ENCODE results near the gene ZFP2.

ZFP2 gene
- long read RNA-seq, partial matches to known transcripts, result 0 of 1 reads
- long read RNA-seq, other reads (novel, unspliced or antisense), result 1 of 1 reads

GRCh38 chr5:178895615-178896571 is at the start of gene ZFP2:
ZFP2 (plus strand) TSS chr5:178895913; CDS start chr5:178931314, 35,401 bp downstream.
- TF ChIP-seq GABPA (IDR thresholded peaks at IDR 0.05; ENCODE audit: low read depth) (no peak), POLR2AphosphoS5 (IDR thresholded peaks at IDR 0.05; ENCODE audit: low read depth) (no peak), CTCF (IDR thresholded peaks at IDR 0.05; ENCODE audit: insufficient read depth, low read length) (no peak), SPI1 (IDR thresholded peaks at IDR 0.05; ENCODE audit: borderline replicate concordance, low read depth) (no peak), REST (IDR thresholded peaks at IDR 0.05; ENCODE audit: insufficient replicate concordance, low read depth) (no peak)
- Histone ChIP-seq H3K27me3 (ENCODE audit: insufficient read depth, poor library complexity, severe bottlenecking) (no peaks in the 10 kb centered on the region), H3K27ac (replicated peaks) (no peak within 1 kb of the TSS), H3K4me3 (replicated peaks; ENCODE audit: insufficient read depth, low read length) (peak within 1 kb of the TSS; percentile 8; the same call in 1 of the 2 replicates)
- DNase-seq (ENCODE audit: low read depth in 1 of 2, low spot score in 1 of 2), result no peak

GRCh38 chr5:178849316-178849715 is 46.4 kb upstream of the ZFP2 start:
- no peak overlapping the region for H3K4me3 ChIP-seq (replicated peaks; ENCODE audit: insufficient read depth, low read length)
- DNase-seq (ENCODE audit: low read depth in 1 of 2, low spot score in 1 of 2), result no peak
- H3K27ac ChIP-seq (replicated peaks), result no peak overlapping the region
- H3K27me3 ChIP-seq (ENCODE audit: insufficient read depth, poor library complexity, severe bottlenecking), result no peaks in the 10 kb centered on the region
- TF ChIP-seq CTCF (IDR thresholded peaks at IDR 0.05; ENCODE audit: insufficient read depth, low read length) (no peak), GABPA (IDR thresholded peaks at IDR 0.05; ENCODE audit: low read depth) (no peak), SPI1 (IDR thresholded peaks at IDR 0.05; ENCODE audit: borderline replicate concordance, low read depth) (no peak), REST (IDR thresholded peaks at IDR 0.05; ENCODE audit: insufficient replicate concordance, low read depth) (no peak), POLR2AphosphoS5 (IDR thresholded peaks at IDR 0.05; ENCODE audit: low read depth) (no peak)

- Histone ChIP-seq H3K27ac (replicated peaks) (no peak overlapping the region), H3K27me3 (ENCODE audit: insufficient read depth, poor library complexity, severe bottlenecking) (no peaks in the 10 kb centered on the region), H3K4me3 (replicated peaks; ENCODE audit: insufficient read depth, low read length) (no peak overlapping the region)
- TF ChIP-seq CTCF (IDR thresholded peaks at IDR 0.05; ENCODE audit: insufficient read depth, low read length) (no peak), SPI1 (IDR thresholded peaks at IDR 0.05; ENCODE audit: borderline replicate concordance, low read depth) (no peak), POLR2AphosphoS5 (IDR thresholded peaks at IDR 0.05; ENCODE audit: low read depth) (no peak), GABPA (IDR thresholded peaks at IDR 0.05; ENCODE audit: low read depth) (no peak), REST (IDR thresholded peaks at IDR 0.05; ENCODE audit: insufficient replicate concordance, low read depth) (no peak)
- no peak for DNase-seq (ENCODE audit: low read depth in 1 of 2, low spot score in 1 of 2)
These were observed 43.8 kb upstream of the ZFP2 start for GRCh38 chr5:178851951-178852350.

All from HL-60 (cell line).